CD4-positive, alpha-beta T cell treated with Interleukin-6 at 100 ng/mL for 8 hours (primary cell): ENCODE data around the gene LIMA1.
"Not testable (repeated sequence)": the region's sequence is repeated elsewhere in the genome, so short reads cannot be mapped to it uniquely, and the experiment has no call there.

Experiments used
- DNase-seq: peaks from one replicate; pipeline ENCODE4 v3.0.0-alpha.2; 2020; ENCODE audit warnings: mixed read lengths, low spot score

The LIMA1 gene

GRCh38 chr12:50285253-50285652 is 1.9 kb upstream of the LIMA1 start:
- no peak for DNase-seq

GRCh38 chr12:50282721-50283228 is 545 bp downstream of the LIMA1 start:
- DNase-seq: no peak

- no peak for DNase-seq
These were observed 3.8 kb downstream of the LIMA1 start for GRCh38 chr12:50279501-50279900.

DNA sequence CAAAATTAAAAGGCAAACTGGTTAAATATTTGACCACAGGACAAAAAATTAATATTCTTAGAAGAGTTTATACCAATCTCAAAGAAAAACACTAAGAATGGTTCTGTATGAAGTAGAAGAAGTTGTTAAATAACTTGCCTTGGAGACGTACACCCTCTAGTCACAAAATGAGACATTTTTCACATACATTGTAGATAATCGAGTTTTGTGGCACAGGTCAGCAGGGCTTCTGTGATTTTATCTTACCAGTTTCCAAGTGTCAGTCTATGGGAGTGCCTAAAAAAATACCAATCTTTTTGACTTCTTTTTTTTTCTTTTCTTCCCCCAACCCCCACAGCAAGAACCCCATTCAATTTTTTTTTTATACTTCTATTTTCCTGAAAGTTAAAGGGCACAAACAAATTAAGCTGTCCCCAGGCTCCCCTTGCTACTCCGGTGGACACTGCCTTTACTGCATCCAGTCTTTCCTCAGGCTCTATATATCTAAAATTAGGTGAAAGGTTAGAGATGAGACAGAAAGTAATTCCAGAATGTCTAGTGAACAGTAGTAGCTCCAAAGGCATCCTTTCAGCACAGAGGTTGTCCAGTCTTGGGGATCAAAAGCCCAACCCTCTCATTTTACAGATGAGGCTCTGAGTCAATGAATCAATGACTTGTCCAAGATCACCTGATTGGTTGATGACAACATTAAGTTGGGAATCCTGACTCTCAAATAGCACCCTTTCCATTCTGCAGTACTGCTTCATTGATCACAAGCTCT is 6.2 kb downstream of the LIMA1 start:
- DNase-seq: no peak

DNA sequence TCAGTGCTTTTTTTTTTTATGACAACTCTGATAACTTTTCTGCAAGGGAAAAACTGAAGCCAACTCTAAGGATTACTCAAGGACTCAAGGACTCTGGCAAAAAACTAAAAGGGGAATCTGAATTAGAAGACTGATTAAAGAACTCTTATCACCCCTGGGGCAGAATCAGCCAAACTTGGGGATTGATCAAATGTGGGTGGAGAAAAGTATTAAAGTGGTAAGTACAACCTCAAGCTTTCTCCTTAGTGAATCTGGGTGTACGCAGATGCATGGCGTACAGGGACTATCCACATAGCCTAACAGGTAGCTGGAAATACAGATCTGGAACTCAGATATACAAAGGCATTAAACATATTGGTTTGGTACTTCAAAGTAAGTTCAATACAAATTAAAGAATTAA is 7.3 kb downstream of the LIMA1 start:
- no peak for DNase-seq

DNA sequence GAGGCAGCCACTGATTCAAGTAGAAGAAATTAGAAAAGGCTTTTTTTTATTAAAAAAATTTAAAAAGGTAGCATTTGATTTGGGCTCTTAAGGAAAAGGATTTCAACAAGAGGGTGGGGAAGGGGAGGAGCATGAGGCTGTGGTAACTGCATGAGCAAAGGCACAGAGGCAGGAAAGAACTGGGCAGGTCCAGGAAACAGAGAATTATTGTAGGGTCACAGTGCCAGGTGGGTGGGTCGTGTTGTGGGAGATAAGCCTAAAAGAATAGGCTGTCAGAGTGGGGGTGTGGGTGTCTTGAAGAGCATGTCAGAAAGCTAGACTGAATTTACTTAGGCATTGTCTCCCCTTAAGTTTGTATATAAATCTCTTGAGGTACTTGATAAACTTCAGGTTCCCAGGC is 7.8 kb downstream of the LIMA1 start:
- DNase-seq: no peak

- DNase-seq: not testable (repeated sequence)
These were observed 8.2 kb downstream of the LIMA1 start for GRCh38 chr12:50275127-50275526.

DNA sequence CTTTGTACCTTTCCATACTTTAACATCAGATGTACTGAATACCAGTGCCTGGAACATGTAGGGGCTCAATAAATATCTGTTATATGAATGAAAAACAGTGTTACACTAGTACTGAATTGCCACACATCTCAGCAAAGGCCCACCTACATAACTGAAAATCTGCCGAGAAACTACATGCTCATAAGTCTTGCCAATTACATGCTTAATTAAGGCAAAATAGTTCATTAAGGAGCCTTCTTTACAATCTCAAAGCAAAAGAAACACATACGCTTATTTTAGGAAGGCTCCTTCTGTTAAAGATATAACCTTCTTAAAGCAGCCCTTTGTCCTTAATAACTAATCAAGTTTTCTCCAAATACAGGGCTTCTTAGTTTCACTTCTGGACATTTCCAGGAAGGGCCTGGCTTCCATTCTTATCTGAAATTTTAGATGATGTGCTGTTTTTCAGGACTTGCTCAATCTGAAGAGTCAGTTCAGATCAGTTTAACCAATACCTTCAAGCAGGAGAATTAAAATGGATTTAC is 11.5 kb downstream of the LIMA1 start:
- no peak for DNase-seq

DNA sequence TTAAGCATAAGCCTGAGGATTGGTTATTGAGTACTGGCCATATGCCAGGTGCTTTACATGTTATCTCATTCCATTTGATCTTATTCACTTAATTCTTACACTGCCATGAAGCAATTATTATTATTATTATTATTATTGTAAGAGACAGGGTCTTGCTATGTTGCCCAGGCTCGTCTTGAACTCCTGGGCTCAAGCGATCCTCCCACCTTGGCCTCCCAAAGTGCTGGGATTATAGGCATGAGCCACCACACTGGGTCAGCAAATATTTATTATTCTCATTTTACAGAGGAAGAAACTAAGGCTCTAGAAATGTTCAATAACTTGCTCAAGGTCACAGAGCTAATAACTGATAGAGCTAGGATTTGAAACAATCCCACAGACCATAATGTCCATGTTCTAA is 14.8 kb downstream of the LIMA1 start:
- no peak for DNase-seq

DNA sequence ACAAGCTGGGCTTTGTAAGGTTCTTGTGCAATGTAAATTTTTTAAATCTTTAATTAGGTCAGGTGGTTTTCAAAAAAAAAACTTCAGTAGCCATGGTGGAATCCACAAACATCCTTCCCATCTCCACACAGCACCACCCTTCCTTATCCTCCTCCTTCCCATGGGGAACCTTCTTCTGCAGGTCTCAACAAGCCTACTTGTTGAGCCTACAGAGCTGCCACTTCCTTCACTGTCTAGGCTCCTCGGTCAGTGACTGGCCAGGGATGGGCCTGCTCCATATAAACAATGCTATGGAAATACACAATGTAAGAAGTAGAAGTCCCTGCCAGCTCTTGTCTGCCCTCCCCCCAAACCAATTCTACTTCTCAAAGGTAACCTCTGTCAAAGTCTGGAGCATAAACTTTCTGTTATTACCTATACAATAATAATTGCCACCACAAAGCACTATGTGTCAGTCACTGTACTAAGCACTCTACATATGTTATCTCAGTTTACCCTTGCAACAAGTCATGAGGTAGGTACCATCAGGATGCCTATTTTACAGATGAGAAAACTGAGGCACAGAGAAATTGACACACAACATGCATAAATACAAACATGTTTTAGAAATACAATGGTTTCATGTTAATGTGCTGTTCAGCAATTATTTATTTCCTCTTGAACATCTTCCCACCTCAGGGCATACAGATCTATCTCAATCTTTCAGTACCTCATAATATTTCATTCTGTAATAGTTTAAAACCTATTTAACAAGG is 17.4 kb downstream of the LIMA1 start:
- DNase-seq: no peak

- DNase-seq: no peak
These were observed 19.5 kb downstream of the LIMA1 start for GRCh38 chr12:50263832-50264231.

DNA sequence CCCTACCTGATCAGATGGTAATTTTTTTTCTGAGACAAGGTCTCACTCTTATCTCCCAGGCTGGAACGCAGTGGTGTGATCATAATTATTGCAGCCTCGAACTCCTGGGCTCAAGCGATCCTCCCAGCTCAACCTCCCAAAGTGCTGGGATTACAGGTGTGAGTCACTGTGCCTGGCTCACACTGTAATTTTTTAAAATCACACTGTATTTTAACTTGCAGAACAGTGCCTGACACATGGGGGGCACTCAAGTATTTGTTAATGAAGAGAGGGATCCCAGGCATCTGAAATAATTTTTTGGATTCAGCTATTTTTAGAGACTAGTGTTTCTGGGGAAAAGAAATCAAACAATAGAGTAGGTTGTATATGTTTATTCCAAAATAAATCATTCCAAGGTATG is 21.7 kb downstream of the LIMA1 start:
- no peak for DNase-seq

GRCh38 chr12:50258167-50258551 is 25.2 kb downstream of the LIMA1 start:
- DNase-seq: no peak

DNA sequence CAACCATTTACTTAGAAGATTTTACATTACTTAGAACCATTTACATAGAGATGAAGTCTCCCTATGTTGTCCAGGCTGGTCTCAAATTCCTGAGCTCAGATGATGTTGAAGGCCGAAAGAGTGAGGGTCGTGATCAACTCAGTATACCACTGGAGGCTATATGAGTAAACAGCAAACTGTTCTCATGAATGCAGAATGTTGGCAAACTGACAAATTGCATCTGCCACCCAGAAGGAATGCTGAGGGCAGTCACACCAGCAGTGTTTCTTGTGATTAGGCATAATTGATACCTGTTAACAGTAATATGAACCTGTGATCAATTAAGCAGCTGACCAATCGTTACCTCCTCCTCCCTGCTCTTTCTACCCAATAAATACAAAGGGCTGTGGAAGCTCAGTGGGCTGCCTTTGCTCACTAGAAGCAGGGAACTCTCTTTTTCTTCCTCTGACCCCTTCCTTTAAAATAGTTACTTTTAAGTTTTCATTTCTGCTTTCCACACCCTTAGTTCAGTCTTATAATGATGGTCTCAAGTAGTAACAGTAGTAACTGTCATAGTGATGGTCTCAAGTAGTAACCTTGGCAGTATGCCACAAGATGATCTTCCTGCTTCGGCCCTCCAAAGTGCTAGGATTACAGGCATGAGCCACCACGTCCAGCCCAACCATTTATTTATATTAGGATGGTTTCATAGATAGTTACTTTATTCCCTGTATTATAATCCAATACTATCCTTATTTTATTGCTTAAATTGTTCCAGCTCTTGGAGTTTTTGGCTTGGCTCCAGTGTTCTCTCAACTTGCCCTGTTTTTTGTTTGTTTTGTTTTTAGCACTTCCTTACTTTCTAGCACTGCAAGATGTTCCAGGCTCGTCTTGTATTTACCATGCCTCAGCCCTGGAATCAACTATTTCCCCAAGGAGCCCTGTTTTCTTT is 25.8 kb downstream of the LIMA1 start:
- no peak for DNase-seq

- no peak for DNase-seq
These were observed 26.6 kb downstream of the LIMA1 start for GRCh38 chr12:50256761-50257160.

DNA sequence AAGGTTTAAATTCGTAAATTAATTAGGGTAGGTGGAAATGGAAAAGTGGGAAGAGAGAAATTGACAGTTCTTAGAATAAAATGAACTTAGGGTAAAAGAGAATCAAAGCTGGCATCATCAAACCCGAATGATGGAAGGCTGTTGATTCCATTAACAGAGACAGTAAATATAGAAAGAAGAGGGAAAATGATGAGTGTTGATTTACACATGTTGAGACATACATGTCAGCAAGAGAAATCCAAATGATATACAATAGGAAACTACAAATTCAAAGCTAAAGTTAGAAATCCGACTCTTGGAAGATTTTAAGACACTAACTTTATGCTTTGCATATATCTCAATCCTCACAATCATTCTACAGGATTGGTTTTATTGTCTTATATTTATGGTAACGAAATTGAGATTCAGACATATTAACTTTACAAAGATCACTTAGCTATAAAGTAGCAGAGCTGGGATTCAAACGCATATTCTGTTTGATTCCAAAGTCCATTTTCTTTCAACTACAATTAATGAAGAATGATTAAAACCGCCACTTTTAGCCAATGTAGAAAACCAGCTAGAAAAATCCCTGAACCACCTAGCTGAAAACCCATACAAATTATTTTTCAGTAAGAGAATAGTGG is 30.2 kb downstream of the LIMA1 start:
- DNase-seq: no peak

- no peak for DNase-seq
These were observed 31.6 kb downstream of the LIMA1 start for GRCh38 chr12:50251619-50252252.

DNA sequence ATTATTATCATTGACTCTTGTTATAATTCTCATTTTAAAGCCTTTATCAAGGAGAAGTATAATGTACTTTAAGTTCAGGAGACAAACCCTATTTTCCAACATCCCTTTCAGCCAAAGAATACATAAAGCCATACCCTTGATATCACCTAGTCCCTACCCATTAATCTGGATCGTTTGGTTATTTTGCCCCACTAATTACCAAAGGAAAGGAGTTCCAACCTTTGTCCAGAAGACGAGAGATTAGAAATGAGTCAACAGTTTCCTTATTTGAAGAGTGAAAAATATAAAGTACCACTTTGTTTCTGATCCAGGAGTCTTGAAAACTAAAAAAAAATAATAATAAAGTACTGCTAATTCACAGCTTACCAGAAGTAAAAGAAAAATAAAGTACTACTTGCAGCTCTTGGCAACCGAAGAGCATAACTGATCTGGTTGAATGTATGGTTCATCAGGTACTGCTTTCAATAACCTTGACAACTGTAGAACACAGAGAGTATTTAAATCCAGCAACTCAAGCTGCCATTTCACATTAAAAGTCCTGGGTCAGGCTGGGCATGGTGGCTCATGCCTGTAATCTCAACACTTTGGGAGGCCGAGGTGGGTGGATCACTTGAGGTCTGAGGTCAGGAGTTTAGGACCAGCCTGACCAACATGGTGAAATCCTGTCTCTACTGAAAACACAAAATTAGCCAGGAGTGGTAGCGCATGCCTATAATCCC is 33.7 kb downstream of the LIMA1 start:
- DNase-seq: no peak

DNA sequence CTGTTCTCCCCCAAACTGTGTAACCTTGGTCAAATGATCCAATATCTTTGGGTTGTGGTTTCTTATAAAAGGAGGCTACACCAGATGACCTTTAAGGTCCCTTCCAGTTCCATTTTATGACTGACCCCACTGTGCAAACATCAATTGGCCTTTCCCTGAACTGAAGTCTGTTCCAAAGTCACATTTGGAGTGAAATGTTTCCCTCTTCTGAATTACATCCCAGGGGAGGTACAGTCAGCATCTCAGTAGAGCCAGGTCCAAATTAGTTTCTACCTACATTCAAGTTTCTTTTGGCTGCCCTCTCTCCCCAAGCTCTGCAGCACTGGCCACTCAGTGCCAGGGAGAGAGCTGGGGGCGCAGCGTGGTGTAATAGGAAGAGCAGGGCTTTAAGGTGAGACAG is 34.4 kb downstream of the LIMA1 start:
- DNase-seq: no peak

DNA sequence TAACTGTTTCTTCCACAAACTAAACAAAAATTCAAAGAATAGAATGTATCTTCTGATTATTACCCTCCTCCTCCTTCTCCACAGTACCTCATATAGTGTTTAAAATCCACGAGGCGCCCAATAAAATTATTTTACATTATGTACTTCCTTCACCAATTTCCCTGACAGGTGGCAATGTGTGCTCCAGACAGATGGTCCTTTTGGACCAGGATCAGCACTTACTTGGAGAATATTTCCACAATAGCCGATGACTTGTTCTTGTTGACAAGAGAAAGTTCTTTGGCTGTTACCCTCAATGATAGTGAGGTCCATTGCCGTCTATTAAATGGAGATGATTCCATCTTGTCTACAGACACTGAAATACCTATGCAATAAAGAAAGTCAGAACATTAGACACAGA is 34.9 kb downstream of the LIMA1 start:
- DNase-seq: no peak
